HEK293T (cell line): ENCODE data around the gene CS.
"Not testable (repeated sequence)": the region's sequence is repeated elsewhere in the genome, so short reads cannot be mapped to it uniquely, and the experiment has no call there.

Source experiments
- CTCF ChIA-PET: fragments of 350-600 bp; formaldehyde crosslinking; extraction: SDS; loops from one replicate; lab custom pipeline; 2021; ENCODE audit warnings: antibody characterized with exemption, inconsistent platforms; lab: Yijun Ruan, JAX
- POLR2A ChIA-PET: fragments of 350-600 bp; formaldehyde crosslinking; extraction: SDS; loops from one replicate; lab custom pipeline; 2020; ENCODE audit warnings: antibody characterized with exemption, inconsistent platforms; lab: Yijun Ruan, JAX
- DNase-seq: peaks from one replicate; pipeline ENCODE4 v3.0.0; 2012; ENCODE audit warnings: mixed read lengths; ENCODE audit errors: extremely low spot score
- ARNT ChIP-seq: fragments of 450-650 bp; IDR thresholded peaks from 2 replicates; pipeline ENCODE4 v1.6.1; 2017; ENCODE audit warnings: mild to moderate bottlenecking
- BHLHE40 ChIP-seq: fragments of 450-650 bp; IDR thresholded peaks from 2 replicates; pipeline ENCODE4 v1.6.1; 2016; ENCODE audit warnings: mild to moderate bottlenecking, moderate library complexity, borderline replicate concordance
- CTBP1 ChIP-seq: fragments of 450-650 bp; IDR thresholded peaks from 2 replicates; pipeline ENCODE4 v1.6.1; 2016; ENCODE audit warnings: borderline replicate concordance
- ELF4 ChIP-seq: fragments of 450-650 bp; IDR thresholded peaks from 2 replicates; pipeline ENCODE4 v1.6.1; 2017; ENCODE audit warnings: antibody characterized with exemption
- FOXA1 ChIP-seq: fragments of 450-650 bp; IDR thresholded peaks from 2 replicates; pipeline ENCODE4 v1.6.1; 2016; ENCODE audit warnings: mild to moderate bottlenecking
- FOXK2 ChIP-seq: fragments of 450-650 bp; IDR thresholded peaks from 2 replicates; pipeline ENCODE4 v1.6.1; 2016; ENCODE audit warnings: mild to moderate bottlenecking
- FOXM1 ChIP-seq: fragments of 450-650 bp; IDR thresholded peaks from 2 replicates; pipeline ENCODE4 v1.6.1; 2017; ENCODE audit warnings: mild to moderate bottlenecking, borderline replicate concordance
- HDGF ChIP-seq: fragments of 450-650 bp; IDR thresholded peaks from 2 replicates; pipeline ENCODE4 v1.6.1; 2017; ENCODE audit warnings: antibody characterized with exemption, borderline replicate concordance
- L3MBTL2 ChIP-seq: fragments of 450-650 bp; conservative IDR thresholded peaks from 2 replicates; pipeline ENCODE4 v1.6.1; 2016; ENCODE audit warnings: mild to moderate bottlenecking
- LEF1 ChIP-seq: fragments of 450-650 bp; IDR thresholded peaks from 2 replicates; pipeline ENCODE4 v1.6.1; 2017; ENCODE audit warnings: mild to moderate bottlenecking, borderline replicate concordance
- NFRKB ChIP-seq: fragments of 450-650 bp; IDR thresholded peaks from 2 replicates; pipeline ENCODE4 v1.6.1; 2016; ENCODE audit warnings: mild to moderate bottlenecking, moderate library complexity
- PKNOX1 ChIP-seq: fragments of 450-650 bp; IDR thresholded peaks from 2 replicates; pipeline ENCODE4 v1.6.1; 2016
- SP1 ChIP-seq: fragments of 450-650 bp; IDR thresholded peaks from 2 replicates; pipeline ENCODE4 v1.6.1; 2017
- SUZ12 ChIP-seq: fragments of 450-650 bp; IDR thresholded peaks from 2 replicates; pipeline ENCODE4 v1.6.1; 2016; ENCODE audit warnings: mild to moderate bottlenecking
- TARDBP ChIP-seq: fragments of 450-650 bp; IDR thresholded peaks from 2 replicates; pipeline ENCODE4 v1.6.1; 2016
- ZNF384 ChIP-seq: fragments of 450-650 bp; IDR thresholded peaks from 2 replicates; pipeline ENCODE4 v1.6.1; 2016

The CS gene

GRCh38 chr12:56266693-56267442 is 33.3 kb downstream of the CS start, which contains the start of gene COQ10A:
TSS of gene COQ10A (plus strand) at chr12:56266942. CDS start at chr12:56267119, 177 bp downstream.
- CTCF ChIA-PET = interaction anchor here (0.7 to 1.2 kb wide), 4 partner anchors 8 to 197 kb away, joined by 3 to 6 read pairs (median 3); partner anchors contain the start of genes ANKRD52, CNPY2 and CS
- POLR2A ChIA-PET = interaction anchor here (0.6 to 3.0 kb wide), 15 partner anchors 10 to 204 kb away, joined by 3 to 17 read pairs (median 5); partner anchors contain the start of genes ANKRD52, CNPY2, CS and ESYT1
- TF ChIP-seq HDGF = 0 out of 2 replicates have a peak, but pooled peaks have one; percentile 82
- TF ChIP-seq BHLHE40 = no peak
- no peak for TF ChIP-seq NFRKB
- TF ChIP-seq L3MBTL2 = peak; percentile 46
- no peak for TF ChIP-seq SUZ12
- TF ChIP-seq FOXK2 = no peak
- no peak for TF ChIP-seq ARNT
- no peak for TF ChIP-seq SP1
- DNase-seq = peak; percentile 92

- CTCF ChIA-PET = interaction anchor here (0.6 to 1.0 kb wide), 4 partner anchors 30 to 66 kb away, joined by 3 to 5 read pairs (median 3); partner anchors contain the start of genes CNPY2 and CS
- not testable (repeated sequence) for DNase-seq
- POLR2A ChIA-PET = interaction anchor here (0.6 to 3.0 kb wide), 14 partner anchors 9 to 205 kb away, joined by 3 to 17 read pairs (median 6); partner anchors contain the start of genes ANKRD52, CNPY2, CS and ESYT1
These were observed 34.0 kb downstream of the CS start for GRCh38 chr12:56266068-56266692.

- POLR2A ChIA-PET, DNase-seq: not testable (repeated sequence)
- CTCF ChIA-PET = interaction anchor here (0.6 to 1.2 kb wide), 2 partner anchors 30 to 140 kb away, joined by 4 read pairs; no protein-coding TSS in a partner anchor
These were observed 37.2 kb downstream of the CS start for GRCh38 chr12:56262955-56263354.

DNA sequence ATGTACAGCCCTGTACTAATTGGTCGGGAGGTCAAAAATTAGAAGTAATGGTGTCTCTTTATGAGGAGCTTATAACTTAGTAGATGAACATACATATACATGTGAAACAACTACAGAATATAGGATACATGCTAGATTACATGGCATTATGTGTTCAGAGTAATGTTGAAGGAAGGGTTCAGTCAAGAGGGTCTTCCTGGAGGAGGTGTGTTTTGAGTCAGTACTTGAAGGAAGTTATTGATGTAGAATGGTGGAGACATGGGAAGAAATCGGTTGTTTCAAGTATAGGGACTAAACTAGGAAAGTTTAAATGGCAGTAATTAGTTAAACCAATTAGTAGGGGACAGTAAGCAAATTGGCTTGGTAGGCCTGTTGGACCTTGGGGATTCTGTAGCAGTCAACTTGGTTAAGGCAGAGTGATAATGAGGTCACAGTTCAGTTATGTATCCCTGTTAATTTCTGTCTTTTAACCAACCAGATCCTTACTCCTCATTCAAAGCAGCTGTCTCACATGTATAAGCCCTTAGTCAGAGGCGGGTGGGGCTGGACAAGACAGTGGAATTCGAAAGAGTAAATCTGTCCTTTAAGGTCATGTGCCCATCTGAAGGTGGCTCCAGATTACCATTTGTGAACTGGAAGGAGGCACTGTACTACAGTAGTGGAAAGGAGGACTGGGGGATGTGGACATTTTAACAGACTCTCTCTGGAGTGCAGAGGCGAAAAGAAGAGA is 38.5 kb downstream of the CS start:
- POLR2A ChIA-PET = no interaction called here
- DNase-seq = no peak
- CTCF ChIA-PET = no interaction called here
- TF ChIP-seq SP1 (no peak), ELF4 (no peak), PKNOX1 (no peak), NFRKB (no peak), CTBP1 (no peak), TARDBP (no peak), FOXA1 (no peak), FOXK2 (no peak), L3MBTL2 (no peak), ARNT (no peak), BHLHE40 (no peak), HDGF (no peak), SUZ12 (no peak)

GRCh38 chr12:56260921-56261320 is 39.2 kb downstream of the CS start:
- DNase-seq = no peak
- CTCF ChIA-PET = no interaction called here
- no peak for TF ChIP-seq FOXK2
- no peak for TF ChIP-seq CTBP1
- TF ChIP-seq SUZ12 = no peak
- no peak for TF ChIP-seq ARNT
- no peak for TF ChIP-seq FOXM1
- no peak for TF ChIP-seq PKNOX1
- no peak for TF ChIP-seq NFRKB
- TF ChIP-seq SP1 = no peak
- no peak for TF ChIP-seq TARDBP
- TF ChIP-seq LEF1 = no peak
- no peak for TF ChIP-seq BHLHE40
- no peak for TF ChIP-seq ZNF384
- TF ChIP-seq L3MBTL2 = no peak
- no peak for TF ChIP-seq ELF4
- POLR2A ChIA-PET = no interaction called here

- DNase-seq = no peak
- TF ChIP-seq ARNT = no peak
- TF ChIP-seq BHLHE40 = no peak
- TF ChIP-seq FOXA1 = no peak
- no peak for TF ChIP-seq HDGF
- no peak for TF ChIP-seq TARDBP
- no peak for TF ChIP-seq FOXM1
- TF ChIP-seq L3MBTL2 = no peak
- no peak for TF ChIP-seq NFRKB
- TF ChIP-seq CTBP1 = no peak
- no peak for TF ChIP-seq SUZ12
- TF ChIP-seq PKNOX1 = no peak
- TF ChIP-seq ZNF384 = no peak
- no peak for TF ChIP-seq LEF1
- TF ChIP-seq ELF4 = no peak
- TF ChIP-seq FOXK2 = no peak
- TF ChIP-seq SP1 = no peak
- CTCF ChIA-PET = no interaction called here
- POLR2A ChIA-PET = no interaction called here
These were observed 39.8 kb downstream of the CS start for GRCh38 chr12:56260380-56260779.
